ENCODE data around the gene PTPRT. TPM values are rescaled to one million over a fixed set of nuclear protein-coding genes. Genes with fewer than 3 reads are reported as not detected.

Gene PTPRT
- total and polyA plus RNA-seq, 2 of the 4 experiments (the other 2 are of a cell fraction) = not detected

GRCh38 chr20:43178080-43178479 is 11.6 kb downstream of the PTPRT start:
- CTCF ChIA-PET = no interaction called here
- no CpG with 5 or more reads among the region's 2 CpGs for WGBS, 2 experiments (ENCODE audit: extremely low coverage in 2 of 2, insufficient read length in 1 of 2)

More at GRCh38 chr20:43178080-43178479, 11.6 kb downstream of the PTPRT start:
- in situ Hi-C loops (cut with MboI; ENCODE audit: low sequenced_read_pairs) = no loop called here
- Histone ChIP-seq H3K9me3 (ENCODE audit: control insufficient read depth, insufficient read depth, low read length) (no peaks in the 10 kb centered on the region), H2AFZ (replicated peaks; ENCODE audit: low read length, poor library complexity) (no peak overlapping the region), H2AK9ac (replicated peaks; ENCODE audit: low read depth, low read length, poor library complexity) (no peak overlapping the region), H3K56ac (ENCODE audit: extremely low read depth, insufficient read depth, low read length) (no peak overlapping the region), H2BK5ac (ENCODE audit: low read depth, low read length, poor library complexity, severe bottlenecking) (no peak overlapping the region), H4K20me1 (ENCODE audit: insufficient read depth, low read length) (no peaks in the 10 kb centered on the region), H2BK20ac (ENCODE audit: low read depth, low read length) (no peak overlapping the region), H3K36me3 (ENCODE audit: control insufficient read depth, insufficient read depth, low read length) (no peaks in the 10 kb centered on the region), H2AK5ac (ENCODE audit: low read depth, low read length) (no peak overlapping the region), H3K4me1 (ENCODE audit: control insufficient read depth, insufficient read depth, low read length) (no peaks in the 10 kb centered on the region), H3K9ac (ENCODE audit: low read depth, low read length) (no peak overlapping the region), H3K79me1 (ENCODE audit: low read depth in 1 of 2, low read length in 2 of 2) (no peaks in the 10 kb centered on the region), H2BK15ac (ENCODE audit: low read depth, low read length) (no peak overlapping the region), H3K18ac (ENCODE audit: low read depth, low read length) (no peak overlapping the region), H3K4me2 (ENCODE audit: low read depth, low read length) (no peak overlapping the region), H4K8ac (ENCODE audit: low read depth in 2 of 2, low read length in 2 of 2) (no peak overlapping the region), H2BK120ac (ENCODE audit: low read depth, low read length) (no peak overlapping the region), H3K4me3 (ENCODE audit: insufficient read depth, low read depth, low read length) (no peak overlapping the region), H3K23ac (ENCODE audit: low read depth, low read length) (no peak overlapping the region), H4K91ac (ENCODE audit: insufficient read depth, low read depth, low read length) (no peak overlapping the region), H3K27me3 (ENCODE audit: control insufficient read depth, insufficient read depth, low read length) (no peaks in the 10 kb centered on the region), H4K5ac (ENCODE audit: low read depth, low read length) (no peak overlapping the region), H3K9me1 (ENCODE audit: insufficient read depth, low read length) (no peaks in the 10 kb centered on the region), H3K4ac (ENCODE audit: low read depth, low read length) (no peak overlapping the region), H3K27ac (ENCODE audit: insufficient read depth, low read length) (no peak overlapping the region), H3K14ac (replicated peaks; ENCODE audit: low read depth, low read length) (no peak overlapping the region)
- no TSS peak for BruUV-seq (replicated peaks)
- dilution Hi-C loops (cut with HindIII; ENCODE audit: low sequenced_read_pairs, unreplicated experiment) = no loop called here
- DNase-seq (no peak), ATAC-seq (ENCODE audit: low read depth) (no peak)
- no peak for TF ChIP-seq USF2 (IDR thresholded peaks at IDR 0.05; ENCODE audit: low read depth, low read length)
- no peak for TF ChIP-seq RFX5 (IDR thresholded peaks at IDR 0.05; ENCODE audit: low read depth, low read length)
- TF ChIP-seq RAD21 (IDR thresholded peaks at IDR 0.05; ENCODE audit: low read length) = no peak
- no peak for TF ChIP-seq CHD1 (IDR thresholded peaks at IDR 0.05; ENCODE audit: low read depth, low read length)
- TF ChIP-seq SMC3 (IDR thresholded peaks at IDR 0.05; ENCODE audit: low read depth, low read length) = no peak
- no peak for TF ChIP-seq CEBPB (IDR thresholded peaks at IDR 0.05; ENCODE audit: low read depth, low read length)
- intact Hi-C loops (cut with micrococcal nuclease) = no loop called here
- POLR2A ChIA-PET (ENCODE audit: unreplicated experiment) = no interaction called here

Data from IMR-90 (cell line).